Osteoblast (primary cell): Measurements from ENCODE around the gene CORO2B. TPM values are rescaled to one million over a fixed set of nuclear protein-coding genes. Genes with fewer than 3 reads are reported as not detected.
A peak's percentile ranks its signal among the peaks of the same experiment; 100 is the strongest.

Experiments used
- DNase-seq: peaks from one replicate; pipeline ENCODE4 v3.0.0; 2011; ENCODE audit warnings: low spot score, mixed read lengths; ENCODE audit not compliant: insufficient read length; ENCODE audit errors: missing footprints
- H2AFZ ChIP-seq: 2 replicates; pipeline ENCODE4 v1.6.0; 2011; ENCODE audit warnings: mild to moderate bottlenecking, low read length
- H3K27ac ChIP-seq: 2 replicates; pipeline ENCODE4 v1.5.1; 2011; ENCODE audit warnings: mild to moderate bottlenecking, low read depth, low read length, moderate library complexity
- H3K27me3 ChIP-seq: 2 replicates; pipeline ENCODE4 v1.6.0; 2012; ENCODE audit warnings: mild to moderate bottlenecking, control low read depth, inconsistent platforms, low read length, moderate library complexity; ENCODE audit not compliant: insufficient read depth
- H3K36me3 ChIP-seq: 2 replicates; pipeline ENCODE4 v1.5.1; 2011; ENCODE audit warnings: mild to moderate bottlenecking, low read length, control low read depth, moderate library complexity; ENCODE audit not compliant: insufficient read depth
- H3K4me1 ChIP-seq: 2 replicates; pipeline ENCODE4 v1.5.1; 2011; ENCODE audit warnings: mild to moderate bottlenecking, low read length, control low read depth, moderate library complexity; ENCODE audit not compliant: insufficient read depth
- H3K4me2 ChIP-seq: 2 replicates; pipeline ENCODE4 v1.6.0; 2011; ENCODE audit warnings: mild to moderate bottlenecking, low read length; ENCODE audit not compliant: insufficient read depth
- H3K4me3 ChIP-seq: fragments of 200-600 bp; sonication (generic); 3 replicates; pipeline ENCODE4 v1.5.1; 2012; ENCODE audit warnings: mild to moderate bottlenecking, low read length, inconsistent platforms; ENCODE audit not compliant: insufficient read depth
- H3K79me2 ChIP-seq: 2 replicates; pipeline ENCODE4 v1.6.0; 2012; ENCODE audit warnings: mild to moderate bottlenecking, low read length, control low read depth, inconsistent platforms; ENCODE audit not compliant: insufficient read depth
- H3K9me3 ChIP-seq: 2 replicates; pipeline ENCODE4 v1.5.1; 2011; ENCODE audit warnings: low read depth, low read length, control low read depth
- H4K20me1 ChIP-seq: 2 replicates; pipeline ENCODE4 v1.6.0; 2012; ENCODE audit warnings: mild to moderate bottlenecking, low read length, control low read depth; ENCODE audit not compliant: insufficient read depth
- total RNA-seq: library from RNA; depleted of rRNA; stranded (reverse); fragments of >200 nt; gene quantifications from 2 replicates; pipeline ENCODE4 v1.2.3, GENCODE V29; 2012
- TF ChIP-seq, protein P1 (sequence below): IDR thresholded peaks from 2 replicates; pipeline ENCODE4 v1.5.1; 2011; ENCODE audit warnings: mild to moderate bottlenecking, low read depth, low read length, moderate library complexity; ENCODE audit errors: extremely low read depth

Gene CORO2B
- total RNA-seq, 1 donor: 10.5 TPM

DNA sequence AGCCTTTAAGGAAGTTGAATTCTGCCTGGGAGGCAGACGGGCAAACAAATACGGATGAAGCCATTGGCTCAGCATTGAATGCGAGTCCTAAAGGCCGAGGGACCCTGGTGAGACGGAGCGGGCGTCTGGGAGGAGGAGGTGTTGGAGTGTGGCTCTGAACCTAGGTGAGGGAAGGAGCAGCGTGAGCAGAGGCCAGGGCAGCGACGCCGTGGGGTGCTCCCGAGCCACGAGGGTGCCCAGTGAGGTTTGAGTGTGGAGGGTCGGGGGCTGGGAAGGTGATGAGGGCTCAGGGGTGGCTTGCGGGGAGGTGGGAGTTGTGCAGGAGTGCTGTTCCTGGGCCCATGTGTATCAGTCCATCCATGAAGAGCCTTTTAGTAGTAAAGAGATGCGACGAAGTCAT is 17.0 kb downstream of the CORO2B start:
- no peaks in the 10 kb centered on the region for H4K20me1 ChIP-seq
- no peak overlapping the region for H2AFZ ChIP-seq
- peaks cover 77% of the 10 kb centered on the region for H3K79me2 ChIP-seq
- no peaks in the 10 kb centered on the region for H3K9me3 ChIP-seq
- no peak overlapping the region for H3K4me2 ChIP-seq
- TF ChIP-seq, protein P1, sequence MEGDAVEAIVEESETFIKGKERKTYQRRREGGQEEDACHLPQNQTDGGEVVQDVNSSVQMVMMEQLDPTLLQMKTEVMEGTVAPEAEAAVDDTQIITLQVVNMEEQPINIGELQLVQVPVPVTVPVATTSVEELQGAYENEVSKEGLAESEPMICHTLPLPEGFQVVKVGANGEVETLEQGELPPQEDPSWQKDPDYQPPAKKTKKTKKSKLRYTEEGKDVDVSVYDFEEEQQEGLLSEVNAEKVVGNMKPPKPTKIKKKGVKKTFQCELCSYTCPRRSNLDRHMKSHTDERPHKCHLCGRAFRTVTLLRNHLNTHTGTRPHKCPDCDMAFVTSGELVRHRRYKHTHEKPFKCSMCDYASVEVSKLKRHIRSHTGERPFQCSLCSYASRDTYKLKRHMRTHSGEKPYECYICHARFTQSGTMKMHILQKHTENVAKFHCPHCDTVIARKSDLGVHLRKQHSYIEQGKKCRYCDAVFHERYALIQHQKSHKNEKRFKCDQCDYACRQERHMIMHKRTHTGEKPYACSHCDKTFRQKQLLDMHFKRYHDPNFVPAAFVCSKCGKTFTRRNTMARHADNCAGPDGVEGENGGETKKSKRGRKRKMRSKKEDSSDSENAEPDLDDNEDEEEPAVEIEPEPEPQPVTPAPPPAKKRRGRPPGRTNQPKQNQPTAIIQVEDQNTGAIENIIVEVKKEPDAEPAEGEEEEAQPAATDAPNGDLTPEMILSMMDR: no peak
- no peak overlapping the region for H3K27ac ChIP-seq
- no peak for DNase-seq
- no peak overlapping the region for H3K4me3 ChIP-seq
- no peaks in the 10 kb centered on the region for H3K36me3 ChIP-seq
- no peaks in the 10 kb centered on the region for H3K27me3 ChIP-seq
- peaks cover 32% of the 10 kb centered on the region for H3K4me1 ChIP-seq

DNA sequence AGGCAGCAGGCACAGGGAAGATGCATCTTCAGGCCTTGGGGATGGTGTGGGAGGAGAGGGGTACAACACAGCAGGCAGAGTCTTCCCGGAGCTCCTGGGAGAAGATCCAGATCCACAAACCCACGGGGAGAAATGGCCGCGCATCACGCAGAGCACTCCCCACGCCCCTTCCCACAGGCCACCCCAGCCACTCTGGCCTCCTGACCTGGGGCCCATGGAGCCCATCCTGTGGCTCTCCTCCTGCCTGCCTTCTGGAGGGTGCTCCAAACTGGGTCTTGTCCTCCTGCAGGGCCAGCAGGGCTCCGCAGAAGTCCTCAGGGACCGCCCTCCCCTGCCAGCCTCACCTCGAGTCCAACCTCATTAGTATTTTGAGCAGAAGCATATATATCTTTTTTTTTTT is 17.9 kb downstream of the CORO2B start:
- no peaks in the 10 kb centered on the region for H3K36me3 ChIP-seq

DNA sequence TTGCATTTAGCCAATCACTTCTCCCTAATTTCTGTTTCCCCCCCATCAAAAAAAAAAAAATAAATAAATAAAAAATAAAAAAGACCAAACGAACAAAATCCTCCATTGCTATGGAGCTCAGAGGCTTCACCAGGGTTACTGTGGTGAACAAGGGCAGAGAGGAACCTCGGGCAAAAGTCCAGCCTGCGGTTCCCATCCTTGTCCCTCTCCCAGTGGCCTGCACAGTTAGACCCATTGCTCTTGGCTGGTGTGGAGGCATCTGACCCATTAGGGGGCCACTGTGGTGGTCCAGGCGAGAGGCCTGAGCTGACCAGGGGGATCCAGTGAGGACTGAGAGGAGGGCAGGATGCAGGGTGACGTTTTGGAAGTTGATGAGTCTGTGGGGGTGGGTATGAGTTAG is 18.8 kb downstream of the CORO2B start:
- H4K20me1 ChIP-seq: no peaks in the 10 kb centered on the region
- no peaks in the 10 kb centered on the region for H3K27me3 ChIP-seq
- H3K4me3 ChIP-seq: no peak overlapping the region
- TF ChIP-seq, protein P1: no peak
- H3K9me3 ChIP-seq: no peaks in the 10 kb centered on the region
- H3K27ac ChIP-seq: peak overlapping the region; percentile 84
- peaks cover 68% of the 10 kb centered on the region for H3K79me2 ChIP-seq
- no peak overlapping the region for H3K4me2 ChIP-seq
- H2AFZ ChIP-seq: no peak overlapping the region
- no peaks in the 10 kb centered on the region for H3K36me3 ChIP-seq
- DNase-seq: peak; percentile 71
- peaks cover 32% of the 10 kb centered on the region for H3K4me1 ChIP-seq

More for the DNA sequence above, 17.9 kb downstream of the CORO2B start:
- no peaks in the 10 kb centered on the region for H3K27me3 ChIP-seq
- DNase-seq: no peak
- H2AFZ ChIP-seq: no peak overlapping the region
- peaks cover 74% of the 10 kb centered on the region for H3K79me2 ChIP-seq
- TF ChIP-seq, protein P1: no peak
- no peak overlapping the region for H3K27ac ChIP-seq
- H3K4me1 ChIP-seq: peaks cover 32% of the 10 kb centered on the region
- H3K9me3 ChIP-seq: no peaks in the 10 kb centered on the region
- no peaks in the 10 kb centered on the region for H4K20me1 ChIP-seq
- H3K4me3 ChIP-seq: no peak overlapping the region
- no peak overlapping the region for H3K4me2 ChIP-seq

DNA sequence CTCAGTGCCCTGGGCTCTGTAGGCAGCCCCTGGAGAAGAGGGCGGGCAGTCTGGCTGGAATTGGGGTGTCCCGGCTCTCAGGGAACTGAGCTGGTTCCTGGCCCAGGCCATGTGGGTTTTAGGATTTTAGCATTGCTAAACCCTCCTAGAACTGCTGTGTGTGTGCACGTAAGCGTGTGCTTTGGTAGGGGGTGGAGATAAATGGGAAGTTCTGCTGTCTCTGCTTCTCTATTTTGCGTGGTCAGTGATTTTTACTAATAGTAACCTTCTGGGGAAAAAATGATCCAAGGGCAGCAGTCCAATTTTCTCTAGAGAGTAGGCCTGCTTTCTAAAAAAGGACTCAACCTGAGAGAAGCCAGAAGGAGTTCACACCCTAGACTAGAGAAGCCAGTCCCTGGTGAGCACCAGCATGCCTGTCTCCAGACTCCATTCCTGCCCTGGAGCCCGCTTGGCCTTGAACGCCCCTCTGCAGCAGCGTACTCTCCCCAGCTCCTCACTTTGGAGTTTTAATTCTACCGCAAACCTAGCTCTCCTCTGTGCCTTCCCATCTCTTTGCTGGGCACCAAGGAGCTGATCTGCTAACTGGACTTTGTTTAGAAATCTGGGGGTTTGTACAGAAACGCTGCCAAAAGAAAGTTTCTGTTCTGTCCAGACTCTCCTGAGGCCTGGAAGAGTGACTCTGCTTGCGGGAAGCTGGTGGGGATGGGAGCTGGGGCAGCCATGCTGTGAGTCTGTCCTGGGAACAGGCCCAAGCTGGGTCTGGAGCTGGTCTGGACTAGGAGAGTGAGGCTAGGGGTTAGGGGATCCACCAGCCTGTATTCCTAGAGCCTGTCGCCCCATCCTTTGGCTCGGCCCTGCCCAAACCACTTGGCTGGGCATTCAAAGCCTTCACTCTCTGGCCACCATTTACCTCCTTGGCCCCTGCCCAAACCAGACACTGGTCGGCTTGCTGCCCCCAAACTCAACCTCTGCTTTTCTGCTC is 19.7 kb downstream of the CORO2B start:
- TF ChIP-seq, protein P1: no peak
- Histone ChIP-seq H2AFZ (peak overlapping the region; percentile 77), H3K27ac (peak overlapping the region; percentile 84), H3K36me3 (no peaks in the 10 kb centered on the region), H3K9me3 (no peaks in the 10 kb centered on the region), H3K27me3 (no peaks in the 10 kb centered on the region), H3K79me2 (peaks cover 64% of the 10 kb centered on the region), H3K4me3 (no peak overlapping the region), H3K4me2 (peak overlapping the region; percentile 40), H4K20me1 (no peaks in the 10 kb centered on the region), H3K4me1 (peaks cover 32% of the 10 kb centered on the region)
- peak; percentile 86 for DNase-seq
